HepG2 (cell line): ENCODE results near the gene RIOK3. TPM values are rescaled to one million over a fixed set of nuclear protein-coding genes. Genes with fewer than 3 reads are reported as not detected.

ENCODE experiments used
- ARID2 ChIP-seq: sonication (generic); formaldehyde crosslinking; IDR thresholded peaks from 2 replicates; pipeline ENCODE4 v1.8.1; 2022; ENCODE audit warnings: mild to moderate bottlenecking, missing genetic modification reagents, borderline replicate concordance
- BCLAF1 ChIP-seq: fragments of 450-650 bp; IDR thresholded peaks from 2 replicates; pipeline ENCODE4 v1.6.1; 2017; ENCODE audit warnings: mild to moderate bottlenecking
- CENPT ChIP-seq: sonication (generic); formaldehyde crosslinking; IDR thresholded peaks from 2 replicates; pipeline ENCODE4 v1.8.0; 2022; ENCODE audit warnings: low read depth, mild to moderate bottlenecking, moderate library complexity, missing genetic modification reagents
- E2F5 ChIP-seq: sonication (generic); formaldehyde crosslinking; conservative IDR thresholded peaks from 2 replicates; pipeline ENCODE4 v1.4.0; 2020; ENCODE audit warnings: missing genetic modification reagents
- FOXA3 ChIP-seq: IDR thresholded peaks from 2 replicates; pipeline ENCODE4 v1.6.1; 2016; ENCODE audit warnings: missing genetic modification reagents, missing compliant biosample characterization
- HCFC1 ChIP-seq: fragments of 150-350 bp; IDR thresholded peaks from 2 replicates; pipeline ENCODE4 v1.6.1; 2014; ENCODE audit warnings: low read depth, low read length
- HMG20A ChIP-seq: IDR thresholded peaks from 2 replicates; pipeline ENCODE4 v1.6.1; 2016; ENCODE audit warnings: borderline replicate concordance
- KLF6 ChIP-seq: IDR thresholded peaks from 2 replicates; pipeline ENCODE4 v1.8.0; 2016; ENCODE audit warnings: missing biosample characterization, missing genetic modification reagents
- KLF9 ChIP-seq: IDR thresholded peaks from 2 replicates; pipeline ENCODE4 v1.6.1; 2016; ENCODE audit warnings: low read depth
- MEF2D ChIP-seq: sonication (generic); formaldehyde crosslinking; IDR thresholded peaks from 2 replicates; pipeline ENCODE4 v1.5.1; 2020; ENCODE audit warnings: mild to moderate bottlenecking, missing genetic modification reagents
- MTA3 ChIP-seq: sonication (generic); formaldehyde crosslinking; IDR thresholded peaks from 2 replicates; pipeline ENCODE4 v1.4.0; 2020; ENCODE audit warnings: missing genetic modification reagents
- MYNN ChIP-seq: sonication (generic); formaldehyde crosslinking; IDR thresholded peaks from 2 replicates; pipeline ENCODE4 v1.4.0; 2020; ENCODE audit warnings: mild to moderate bottlenecking, low read depth, missing genetic modification reagents
- PITX1 ChIP-seq: sonication (generic); formaldehyde crosslinking; IDR thresholded peaks from 2 replicates; pipeline ENCODE4 v1.5.1; 2020; ENCODE audit warnings: mild to moderate bottlenecking, missing genetic modification reagents
- REXO4 ChIP-seq: sonication (generic); formaldehyde crosslinking; IDR thresholded peaks from 2 replicates; pipeline ENCODE4 v1.8.0; 2022; ENCODE audit warnings: missing genetic modification reagents, mild to moderate bottlenecking, borderline replicate concordance
- SMARCC2 ChIP-seq: fragments of 450-650 bp; IDR thresholded peaks from 2 replicates; pipeline ENCODE4 v1.6.1; 2017; ENCODE audit warnings: antibody characterized with exemption, mild to moderate bottlenecking
- SNRNP70 ChIP-seq: fragments of 200-400 bp; formaldehyde crosslinking; IDR thresholded peaks from 2 replicates; pipeline ENCODE4 v1.6.1; 2017; ENCODE audit warnings: mild to moderate bottlenecking, low read depth, low read length, moderate library complexity
- SRY ChIP-seq: sonication (generic); formaldehyde crosslinking; IDR thresholded peaks from 2 replicates; pipeline ENCODE4 v1.8.0; 2022; ENCODE audit warnings: mild to moderate bottlenecking, missing genetic modification reagents
- TCF12 ChIP-seq, 2 experiments: fragments of 450-650 bp in 1 of 2; sonication (generic) in 1 of 2; formaldehyde crosslinking in 1 of 2; IDR thresholded peaks; 2 replicates each; pipeline versions ENCODE4 v1.6.1 to v1.8.0; 2017 to 2022; ENCODE audit warnings: antibody characterized with exemption in 1 of 2, mild to moderate bottlenecking in 1 of 2, missing genetic modification reagents in 1 of 2, moderate library complexity in 1 of 2
- ZBTB21 ChIP-seq: sonication (generic); formaldehyde crosslinking; IDR thresholded peaks from 2 replicates; pipeline ENCODE4 v1.4.0; 2020; ENCODE audit warnings: missing genetic modification reagents
- ZBTB46 ChIP-seq: sonication (generic); formaldehyde crosslinking; IDR thresholded peaks from 2 replicates; pipeline ENCODE4 v1.4.0; 2020; ENCODE audit warnings: mild to moderate bottlenecking, missing genetic modification reagents, borderline replicate concordance
- ZFP82 ChIP-seq: sonication (generic); formaldehyde crosslinking; IDR thresholded peaks from 2 replicates; pipeline ENCODE4 v1.5.1; 2020; ENCODE audit warnings: mild to moderate bottlenecking, missing genetic modification reagents, borderline replicate concordance
- ZNF329 ChIP-seq: sonication (generic); formaldehyde crosslinking; IDR thresholded peaks from 2 replicates; pipeline ENCODE4 v1.9.0; 2021; ENCODE audit warnings: low read depth, mild to moderate bottlenecking, missing genetic modification reagents
- ZNF44 ChIP-seq: sonication (generic); formaldehyde crosslinking; IDR thresholded peaks from 2 replicates; pipeline ENCODE4 v1.5.1; 2020; ENCODE audit warnings: mild to moderate bottlenecking, missing genetic modification reagents
- ZNF557 ChIP-seq: sonication (generic); formaldehyde crosslinking; IDR thresholded peaks from 2 replicates; pipeline ENCODE4 v1.4.0; 2020; ENCODE audit warnings: missing genetic modification reagents
- ZNF660 ChIP-seq: sonication (generic); formaldehyde crosslinking; IDR thresholded peaks from 2 replicates; pipeline ENCODE4 v1.5.1; 2020; ENCODE audit warnings: mild to moderate bottlenecking, low read depth, missing genetic modification reagents, borderline replicate concordance
- ZSCAN22 ChIP-seq: sonication (generic); formaldehyde crosslinking; IDR thresholded peaks from 2 replicates; pipeline ENCODE4 v1.4.0; 2020; ENCODE audit warnings: mild to moderate bottlenecking, missing genetic modification reagents
- polyA plus RNA-seq, 8 experiments: library from polyadenylated mRNA; depleted of rRNA in 3 of 8; stranded (reverse) in 7 of 8; unstranded in 1 of 8; fragments of >200 nt; fragmentation: Illumina TruSeq in 4 of 8; extraction: Trizol in 4 of 8; gene quantifications; 2 replicates each; pipeline versions ENCODE4 v1.2.1 to v1.2.3, GENCODE V29; 2011 to 2016; ENCODE audit warnings: low read depth in 4 of 8, missing spikeins in 1 of 8, mixed read lengths in 1 of 8; ENCODE audit not compliant: insufficient read depth in 1 of 8
- total RNA-seq, 5 experiments: library from RNA; depleted of rRNA; stranded (reverse); fragments of >200 nt; fragmentation: Illumina TruSeq; extraction: Trizol; gene quantifications; 2 replicates each; pipeline ENCODE4 v1.2.3, GENCODE V29; 2016; ENCODE audit warnings: low read depth in 1 of 5

Gene RIOK3
- total and polyA plus RNA-seq, 2 of the 13 experiments (the other 11 are each of a cell fraction or from before 2014, with no cell fraction given), result 26.7 to 36.0 TPM

GRCh38 chr18:23503038-23503962, 50.2 kb downstream of the RIOK3 start, which contains the start of gene RMC1 (continued):
- TF ChIP-seq E2F5 (CRISPR knock-in tag) (peak; percentile 43; the same call in 1 of the 2 replicates), CENPT (CRISPR knock-in tag) (no peak), ZBTB21 (CRISPR knock-in tag) (no peak), ZNF329 (peak; percentile 9; the same call in 1 of the 2 replicates), REXO4 (CRISPR knock-in tag) (no peak), ZNF660 (no peak), ZNF44 (CRISPR knock-in tag) (no peak), BCLAF1 (no peak), SNRNP70 (no peak), ARID2 (no peak), PITX1 (CRISPR knock-in tag) (0 out of 2 replicates have a peak, but pooled peaks have one; percentile 31), TCF12 (IDR thresholded peaks at IDR 0.05) (no peak), TCF12 (CRISPR knock-in tag; IDR thresholded peaks at IDR 0.05) (no peak; the same call in 1 of the 2 replicates), ZFP82 (0 out of 2 replicates have a peak, but pooled peaks have one; percentile 40), ZNF557 (CRISPR knock-in tag) (no peak), KLF6 (no peak), KLF9 (no peak), SMARCC2 (no peak), ZBTB46 (CRISPR knock-in tag) (no peak), HMG20A (CRISPR knock-in tag) (no peak), MTA3 (CRISPR knock-in tag) (no peak), ZSCAN22 (CRISPR knock-in tag) (no peak), HCFC1 (no peak), SRY (CRISPR knock-in tag) (no peak), MYNN (CRISPR knock-in tag) (no peak; the same call in 1 of the 2 replicates), FOXA3 (CRISPR knock-in tag) (peak; percentile 37; the same call in 1 of the 2 replicates), MEF2D (CRISPR knock-in tag) (peak; percentile 53; the same call in 1 of the 2 replicates)
